ENCODE measurements around the gene LYL1. TPM values are rescaled to one million over a fixed set of nuclear protein-coding genes. Genes with fewer than 3 reads are reported as not detected.
"Not testable (repeated sequence)": the region's sequence is repeated elsewhere in the genome, so short reads cannot be mapped to it uniquely, and the experiment has no call there.

The LYL1 gene
- total RNA-seq, 1 experiment from 2014 or later, result 0.23 TPM

DNA sequence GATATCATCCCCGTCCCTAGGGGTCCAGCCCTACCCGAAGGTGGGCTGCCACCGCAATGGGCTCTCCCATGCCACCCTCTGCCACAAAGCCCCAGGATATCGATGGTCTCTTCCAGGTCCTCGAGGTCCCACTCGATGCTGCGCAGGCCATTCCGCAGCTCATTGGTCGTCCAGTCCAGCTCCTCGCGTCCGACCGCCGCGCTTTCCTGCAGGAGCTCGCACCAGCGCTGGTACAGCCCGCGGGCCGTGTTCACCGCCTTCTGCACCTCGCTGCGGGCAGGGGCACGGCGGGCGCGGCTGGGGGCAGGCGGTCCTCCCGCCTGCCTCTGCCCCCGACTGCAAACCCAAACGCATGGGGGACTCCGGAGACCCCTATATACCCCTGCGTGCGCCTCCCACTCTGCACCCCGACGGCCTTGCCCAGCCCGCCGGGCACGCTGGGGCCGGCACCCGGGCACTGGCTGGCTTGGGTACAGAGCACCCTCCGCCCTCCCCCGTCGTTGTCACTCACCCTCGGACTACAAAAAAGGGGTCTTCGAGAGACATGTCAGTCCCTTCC lies 47.0 kb upstream of the LYL1 start:
- H3K27ac ChIP-seq (ENCODE audit: low read length), result peak overlapping the region; percentile 96
- TF ChIP-seq, protein P1, sequence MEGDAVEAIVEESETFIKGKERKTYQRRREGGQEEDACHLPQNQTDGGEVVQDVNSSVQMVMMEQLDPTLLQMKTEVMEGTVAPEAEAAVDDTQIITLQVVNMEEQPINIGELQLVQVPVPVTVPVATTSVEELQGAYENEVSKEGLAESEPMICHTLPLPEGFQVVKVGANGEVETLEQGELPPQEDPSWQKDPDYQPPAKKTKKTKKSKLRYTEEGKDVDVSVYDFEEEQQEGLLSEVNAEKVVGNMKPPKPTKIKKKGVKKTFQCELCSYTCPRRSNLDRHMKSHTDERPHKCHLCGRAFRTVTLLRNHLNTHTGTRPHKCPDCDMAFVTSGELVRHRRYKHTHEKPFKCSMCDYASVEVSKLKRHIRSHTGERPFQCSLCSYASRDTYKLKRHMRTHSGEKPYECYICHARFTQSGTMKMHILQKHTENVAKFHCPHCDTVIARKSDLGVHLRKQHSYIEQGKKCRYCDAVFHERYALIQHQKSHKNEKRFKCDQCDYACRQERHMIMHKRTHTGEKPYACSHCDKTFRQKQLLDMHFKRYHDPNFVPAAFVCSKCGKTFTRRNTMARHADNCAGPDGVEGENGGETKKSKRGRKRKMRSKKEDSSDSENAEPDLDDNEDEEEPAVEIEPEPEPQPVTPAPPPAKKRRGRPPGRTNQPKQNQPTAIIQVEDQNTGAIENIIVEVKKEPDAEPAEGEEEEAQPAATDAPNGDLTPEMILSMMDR (IDR thresholded peaks at IDR 0.05), result no peak
- TF ChIP-seq, protein P2, sequence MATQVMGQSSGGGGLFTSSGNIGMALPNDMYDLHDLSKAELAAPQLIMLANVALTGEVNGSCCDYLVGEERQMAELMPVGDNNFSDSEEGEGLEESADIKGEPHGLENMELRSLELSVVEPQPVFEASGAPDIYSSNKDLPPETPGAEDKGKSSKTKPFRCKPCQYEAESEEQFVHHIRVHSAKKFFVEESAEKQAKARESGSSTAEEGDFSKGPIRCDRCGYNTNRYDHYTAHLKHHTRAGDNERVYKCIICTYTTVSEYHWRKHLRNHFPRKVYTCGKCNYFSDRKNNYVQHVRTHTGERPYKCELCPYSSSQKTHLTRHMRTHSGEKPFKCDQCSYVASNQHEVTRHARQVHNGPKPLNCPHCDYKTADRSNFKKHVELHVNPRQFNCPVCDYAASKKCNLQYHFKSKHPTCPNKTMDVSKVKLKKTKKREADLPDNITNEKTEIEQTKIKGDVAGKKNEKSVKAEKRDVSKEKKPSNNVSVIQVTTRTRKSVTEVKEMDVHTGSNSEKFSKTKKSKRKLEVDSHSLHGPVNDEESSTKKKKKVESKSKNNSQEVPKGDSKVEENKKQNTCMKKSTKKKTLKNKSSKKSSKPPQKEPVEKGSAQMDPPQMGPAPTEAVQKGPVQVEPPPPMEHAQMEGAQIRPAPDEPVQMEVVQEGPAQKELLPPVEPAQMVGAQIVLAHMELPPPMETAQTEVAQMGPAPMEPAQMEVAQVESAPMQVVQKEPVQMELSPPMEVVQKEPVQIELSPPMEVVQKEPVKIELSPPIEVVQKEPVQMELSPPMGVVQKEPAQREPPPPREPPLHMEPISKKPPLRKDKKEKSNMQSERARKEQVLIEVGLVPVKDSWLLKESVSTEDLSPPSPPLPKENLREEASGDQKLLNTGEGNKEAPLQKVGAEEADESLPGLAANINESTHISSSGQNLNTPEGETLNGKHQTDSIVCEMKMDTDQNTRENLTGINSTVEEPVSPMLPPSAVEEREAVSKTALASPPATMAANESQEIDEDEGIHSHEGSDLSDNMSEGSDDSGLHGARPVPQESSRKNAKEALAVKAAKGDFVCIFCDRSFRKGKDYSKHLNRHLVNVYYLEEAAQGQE (IDR thresholded peaks at IDR 0.05; ENCODE audit: insufficient read depth in 1 of 2, low read depth in 2 of 2, low read length in 1 of 2), result no peak
- TF ChIP-seq SIN3A (IDR thresholded peaks at IDR 0.05; ENCODE audit: borderline replicate concordance, insufficient read depth, low read depth, low read length) (no peak), TCF7L2 (IDR thresholded peaks at IDR 0.05; ENCODE audit: low read depth, low read length) (no peak), POLR2AphosphoS5 (IDR thresholded peaks at IDR 0.05; ENCODE audit: low read depth, low read length) (no peak)
- no peaks in the 10 kb centered on the region for H3K27me3 ChIP-seq (ENCODE audit: control insufficient read depth, insufficient read depth, low read length)
- no peak for DNase-seq (ENCODE audit: low read depth, low spot score)
- peak overlapping the region; percentile 83 to 93 for H3K4me3 ChIP-seq (ENCODE audit: low read depth in 2 of 2, low read length in 2 of 2)
- intact Hi-C loops (cut with micrococcal nuclease; ENCODE audit: unreplicated experiment) (no loop called here), in situ Hi-C loops (cut with HindIII; ENCODE audit: low pct_unique_long_range_greater_than_20kb, low sequenced_read_pairs) (no loop called here)
- H3K36me3 ChIP-seq (ENCODE audit: control insufficient read depth, insufficient read depth, low read length), result peaks cover 10% of the 10 kb centered on the region; the same call in 1 of the 2 replicates
- ChIA-PET CTCF (no interaction called here), POLR2A (no interaction called here)
- BruUV-seq (replicated peaks), result TSS peak; percentile 59
- ATAC-seq, result peak; percentile 5
- no peaks in the 10 kb centered on the region for H3K4me1 ChIP-seq (ENCODE audit: control insufficient read depth, insufficient read depth, low read length)
- no peaks in the 10 kb centered on the region for H3K9me3 ChIP-seq (ENCODE audit: control insufficient read depth, insufficient read depth, low read depth, low read length)

DNA sequence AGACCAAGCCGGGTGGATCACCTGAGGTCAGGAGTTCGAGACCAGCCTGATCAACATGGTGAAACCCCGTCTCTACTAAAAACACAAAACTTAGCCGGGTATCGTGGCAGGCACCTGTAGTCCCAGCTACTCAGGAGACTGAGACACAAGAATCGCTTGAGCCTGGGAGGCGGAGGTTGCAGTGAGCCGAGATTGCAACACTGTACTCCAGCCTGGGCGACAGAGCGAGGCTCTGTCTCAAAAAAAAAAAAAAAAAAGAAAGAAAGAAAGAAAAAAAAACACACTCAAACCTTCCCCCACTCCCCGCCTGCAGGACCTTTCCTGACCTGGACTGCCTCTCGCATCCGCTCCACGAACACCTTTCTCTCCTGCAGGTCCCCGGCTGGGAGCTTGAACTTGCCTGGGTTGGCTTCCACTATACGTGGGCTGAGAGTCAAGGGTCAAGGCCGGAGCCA lies 46.5 kb upstream of the LYL1 start:
- H3K4me1 ChIP-seq (ENCODE audit: control insufficient read depth, insufficient read depth, low read length); DNase-seq (ENCODE audit: low read depth, low spot score); CTCF ChIA-PET; H3K27me3 ChIP-seq (ENCODE audit: control insufficient read depth, insufficient read depth, low read length); POLR2A ChIA-PET; in situ Hi-C loops (cut with HindIII; ENCODE audit: low pct_unique_long_range_greater_than_20kb, low sequenced_read_pairs); ATAC-seq; H3K9me3 ChIP-seq (ENCODE audit: control insufficient read depth, insufficient read depth, low read depth, low read length); intact Hi-C loops (cut with micrococcal nuclease; ENCODE audit: unreplicated experiment); BruUV-seq (replicated peaks): not testable (repeated sequence)
- H3K27ac ChIP-seq (ENCODE audit: low read length), result peak overlapping the region; percentile 96
- H3K4me3 ChIP-seq (ENCODE audit: low read depth in 2 of 2, low read length in 2 of 2), result peak overlapping the region; percentile 83 to 93
- H3K36me3 ChIP-seq (ENCODE audit: control insufficient read depth, insufficient read depth, low read length), result peaks cover 10% of the 10 kb centered on the region; the same call in 1 of the 2 replicates

DNA sequence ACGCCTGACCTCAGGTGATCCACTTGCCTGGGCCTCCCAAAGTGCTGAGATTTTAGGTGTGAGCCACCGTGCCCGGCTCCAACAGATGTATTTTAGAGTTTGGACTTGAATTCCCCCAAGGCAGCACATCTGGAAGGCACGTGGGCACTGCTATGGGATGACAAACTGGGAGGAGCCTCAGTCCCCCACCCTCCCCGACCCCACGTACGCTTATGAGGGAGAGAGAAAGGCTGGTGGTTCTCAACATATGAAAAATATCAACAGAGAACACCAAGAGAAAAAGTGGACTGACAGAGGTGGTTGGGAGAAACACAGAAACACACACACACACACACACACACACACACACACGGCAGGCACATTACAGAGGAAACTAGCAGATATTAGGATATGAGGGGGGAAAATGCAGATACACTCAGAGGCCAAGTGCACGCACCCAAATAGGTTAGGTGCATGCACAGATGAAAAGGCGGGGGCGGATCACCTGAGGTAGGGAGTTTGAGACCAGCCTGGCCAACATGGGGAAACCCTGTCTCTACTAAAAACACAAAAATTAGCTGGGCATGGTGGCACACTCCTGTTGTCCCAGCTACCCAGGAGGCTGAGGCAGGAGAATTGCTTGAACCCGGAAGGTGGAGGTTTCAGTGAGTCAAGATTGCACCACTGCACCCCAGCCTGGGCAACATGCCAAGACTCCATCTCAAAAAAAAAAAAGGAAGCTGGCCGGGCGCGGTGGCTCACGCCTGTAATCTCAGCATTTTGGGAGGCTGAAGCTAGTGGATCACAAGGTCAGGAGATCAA lies 44.3 kb upstream of the LYL1 start:
- DNase-seq (ENCODE audit: low read depth, low spot score) (no peak), ATAC-seq (no peak)
- in situ Hi-C loops (cut with HindIII; ENCODE audit: low pct_unique_long_range_greater_than_20kb, low sequenced_read_pairs) (no loop called here), intact Hi-C loops (cut with micrococcal nuclease; ENCODE audit: unreplicated experiment) (no loop called here)
- no peaks in the 10 kb centered on the region for H3K27me3 ChIP-seq (ENCODE audit: control insufficient read depth, insufficient read depth, low read length)
- no peak overlapping the region for H3K4me3 ChIP-seq (ENCODE audit: low read depth in 2 of 2, low read length in 2 of 2)
- ChIA-PET CTCF (no interaction called here), POLR2A (no interaction called here)
- no TSS peak for BruUV-seq (replicated peaks)
- H3K27ac ChIP-seq (ENCODE audit: low read length), result no peak overlapping the region
- H3K4me1 ChIP-seq (ENCODE audit: control insufficient read depth, insufficient read depth, low read length), result no peaks in the 10 kb centered on the region
- H3K36me3 ChIP-seq (ENCODE audit: control insufficient read depth, insufficient read depth, low read length), result peaks cover 6% of the 10 kb centered on the region; the same call in 1 of the 2 replicates
- H3K9me3 ChIP-seq (ENCODE audit: control insufficient read depth, insufficient read depth, low read depth, low read length), result no peaks in the 10 kb centered on the region
- no peak for TF ChIP-seq POLR2AphosphoS5 (IDR thresholded peaks at IDR 0.05; ENCODE audit: low read depth, low read length)
- TF ChIP-seq, protein P2 (IDR thresholded peaks at IDR 0.05; ENCODE audit: insufficient read depth in 1 of 2, low read depth in 2 of 2, low read length in 1 of 2), result no peak
- TF ChIP-seq, protein P1 (IDR thresholded peaks at IDR 0.05), result no peak
- TF ChIP-seq TCF7L2 (IDR thresholded peaks at IDR 0.05; ENCODE audit: low read depth, low read length), result no peak
- no peak for TF ChIP-seq SIN3A (IDR thresholded peaks at IDR 0.05; ENCODE audit: borderline replicate concordance, insufficient read depth, low read depth, low read length)
